Measurements from ENCODE around the gene KCNIP4.

Gene KCNIP4

DNA sequence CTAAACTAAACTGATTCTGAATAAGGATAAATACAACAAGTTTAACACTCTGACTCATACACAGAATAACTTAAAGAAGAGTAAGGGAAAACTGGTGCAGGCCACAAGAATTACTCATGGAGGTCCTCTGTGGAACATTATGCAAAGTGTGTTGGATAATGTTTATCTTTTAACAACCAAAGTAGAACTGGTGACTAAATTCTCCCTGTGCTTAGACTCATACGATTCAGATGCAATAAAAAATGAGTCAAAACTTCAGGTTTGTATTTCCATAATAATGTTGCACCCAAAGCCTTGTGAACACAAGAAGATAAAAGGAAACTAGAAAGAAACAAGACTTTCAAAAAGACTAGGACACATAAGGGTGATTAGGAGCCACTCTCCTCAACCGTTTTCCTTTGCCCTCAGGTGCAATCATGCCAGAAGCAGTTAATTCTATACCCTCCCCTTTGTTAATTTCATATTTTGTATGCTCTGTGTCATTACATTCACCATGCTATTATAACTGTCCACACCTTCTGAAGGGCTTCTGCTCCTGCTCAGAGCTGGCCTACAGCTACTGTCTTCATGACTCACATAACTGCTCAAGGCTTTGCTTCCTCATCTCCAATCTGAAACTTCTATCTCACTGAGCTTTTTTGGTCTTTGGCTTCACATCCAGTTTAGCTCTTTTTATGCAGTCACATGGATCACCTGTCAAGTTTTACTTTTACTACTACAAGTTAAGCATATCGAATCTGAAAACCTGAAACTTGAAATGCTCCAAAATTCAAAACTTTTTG is 60.2 kb downstream of the KCNIP4 start:
- TF ChIP-seq, protein P1, sequence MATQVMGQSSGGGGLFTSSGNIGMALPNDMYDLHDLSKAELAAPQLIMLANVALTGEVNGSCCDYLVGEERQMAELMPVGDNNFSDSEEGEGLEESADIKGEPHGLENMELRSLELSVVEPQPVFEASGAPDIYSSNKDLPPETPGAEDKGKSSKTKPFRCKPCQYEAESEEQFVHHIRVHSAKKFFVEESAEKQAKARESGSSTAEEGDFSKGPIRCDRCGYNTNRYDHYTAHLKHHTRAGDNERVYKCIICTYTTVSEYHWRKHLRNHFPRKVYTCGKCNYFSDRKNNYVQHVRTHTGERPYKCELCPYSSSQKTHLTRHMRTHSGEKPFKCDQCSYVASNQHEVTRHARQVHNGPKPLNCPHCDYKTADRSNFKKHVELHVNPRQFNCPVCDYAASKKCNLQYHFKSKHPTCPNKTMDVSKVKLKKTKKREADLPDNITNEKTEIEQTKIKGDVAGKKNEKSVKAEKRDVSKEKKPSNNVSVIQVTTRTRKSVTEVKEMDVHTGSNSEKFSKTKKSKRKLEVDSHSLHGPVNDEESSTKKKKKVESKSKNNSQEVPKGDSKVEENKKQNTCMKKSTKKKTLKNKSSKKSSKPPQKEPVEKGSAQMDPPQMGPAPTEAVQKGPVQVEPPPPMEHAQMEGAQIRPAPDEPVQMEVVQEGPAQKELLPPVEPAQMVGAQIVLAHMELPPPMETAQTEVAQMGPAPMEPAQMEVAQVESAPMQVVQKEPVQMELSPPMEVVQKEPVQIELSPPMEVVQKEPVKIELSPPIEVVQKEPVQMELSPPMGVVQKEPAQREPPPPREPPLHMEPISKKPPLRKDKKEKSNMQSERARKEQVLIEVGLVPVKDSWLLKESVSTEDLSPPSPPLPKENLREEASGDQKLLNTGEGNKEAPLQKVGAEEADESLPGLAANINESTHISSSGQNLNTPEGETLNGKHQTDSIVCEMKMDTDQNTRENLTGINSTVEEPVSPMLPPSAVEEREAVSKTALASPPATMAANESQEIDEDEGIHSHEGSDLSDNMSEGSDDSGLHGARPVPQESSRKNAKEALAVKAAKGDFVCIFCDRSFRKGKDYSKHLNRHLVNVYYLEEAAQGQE (IDR thresholded peaks at IDR 0.05; ENCODE audit: insufficient replicate concordance, low read depth): no peak
- TF ChIP-seq GABPA (IDR thresholded peaks at IDR 0.05; ENCODE audit: low read depth): no peak
- no peak for TF ChIP-seq SPI1 (IDR thresholded peaks at IDR 0.05; ENCODE audit: borderline replicate concordance, low read depth)
- TF ChIP-seq, protein P2, sequence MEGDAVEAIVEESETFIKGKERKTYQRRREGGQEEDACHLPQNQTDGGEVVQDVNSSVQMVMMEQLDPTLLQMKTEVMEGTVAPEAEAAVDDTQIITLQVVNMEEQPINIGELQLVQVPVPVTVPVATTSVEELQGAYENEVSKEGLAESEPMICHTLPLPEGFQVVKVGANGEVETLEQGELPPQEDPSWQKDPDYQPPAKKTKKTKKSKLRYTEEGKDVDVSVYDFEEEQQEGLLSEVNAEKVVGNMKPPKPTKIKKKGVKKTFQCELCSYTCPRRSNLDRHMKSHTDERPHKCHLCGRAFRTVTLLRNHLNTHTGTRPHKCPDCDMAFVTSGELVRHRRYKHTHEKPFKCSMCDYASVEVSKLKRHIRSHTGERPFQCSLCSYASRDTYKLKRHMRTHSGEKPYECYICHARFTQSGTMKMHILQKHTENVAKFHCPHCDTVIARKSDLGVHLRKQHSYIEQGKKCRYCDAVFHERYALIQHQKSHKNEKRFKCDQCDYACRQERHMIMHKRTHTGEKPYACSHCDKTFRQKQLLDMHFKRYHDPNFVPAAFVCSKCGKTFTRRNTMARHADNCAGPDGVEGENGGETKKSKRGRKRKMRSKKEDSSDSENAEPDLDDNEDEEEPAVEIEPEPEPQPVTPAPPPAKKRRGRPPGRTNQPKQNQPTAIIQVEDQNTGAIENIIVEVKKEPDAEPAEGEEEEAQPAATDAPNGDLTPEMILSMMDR (IDR thresholded peaks at IDR 0.05; ENCODE audit: insufficient read depth, low read length): no peak
- no peak for TF ChIP-seq POLR2AphosphoS5 (IDR thresholded peaks at IDR 0.05; ENCODE audit: low read depth)
- H3K4me3 ChIP-seq (replicated peaks; ENCODE audit: insufficient read depth, low read length): no peak overlapping the region
- H3K27ac ChIP-seq (replicated peaks): no peak overlapping the region
- DNase-seq (ENCODE audit: low read depth in 1 of 2, low spot score in 1 of 2): no peak
- H3K27me3 ChIP-seq (ENCODE audit: insufficient read depth, poor library complexity, severe bottlenecking): no peaks in the 10 kb centered on the region

DNA sequence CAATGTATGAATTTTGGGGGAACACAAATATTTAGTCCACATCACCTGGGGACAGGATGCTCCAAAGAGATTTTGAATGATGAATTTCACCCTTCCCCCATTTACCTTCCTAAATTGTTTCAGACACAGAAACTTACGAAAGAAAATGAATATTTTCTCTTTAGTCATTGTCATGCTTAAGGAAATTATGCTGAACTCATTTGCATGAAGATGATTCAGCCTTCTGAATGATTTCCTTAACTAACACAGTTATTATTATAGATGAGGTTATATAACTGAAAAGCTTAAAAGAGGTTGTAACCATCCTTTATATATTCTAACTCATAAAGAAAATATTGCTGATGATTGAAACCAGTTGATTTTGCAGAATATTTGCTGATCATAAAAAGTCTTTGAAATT is 61.1 kb downstream of the KCNIP4 start:
- H3K4me3 ChIP-seq (replicated peaks; ENCODE audit: insufficient read depth, low read length): no peak overlapping the region
- H3K27me3 ChIP-seq (ENCODE audit: insufficient read depth, poor library complexity, severe bottlenecking): no peaks in the 10 kb centered on the region
- no peak overlapping the region for H3K27ac ChIP-seq (replicated peaks)
- TF ChIP-seq POLR2AphosphoS5 (IDR thresholded peaks at IDR 0.05; ENCODE audit: low read depth): no peak
- TF ChIP-seq, protein P1 (IDR thresholded peaks at IDR 0.05; ENCODE audit: insufficient replicate concordance, low read depth): no peak
- TF ChIP-seq, protein P2 (IDR thresholded peaks at IDR 0.05; ENCODE audit: insufficient read depth, low read length): no peak
- no peak for TF ChIP-seq SPI1 (IDR thresholded peaks at IDR 0.05; ENCODE audit: borderline replicate concordance, low read depth)
- no peak for TF ChIP-seq GABPA (IDR thresholded peaks at IDR 0.05; ENCODE audit: low read depth)
- no peak for DNase-seq (ENCODE audit: low read depth in 1 of 2, low spot score in 1 of 2)

DNA sequence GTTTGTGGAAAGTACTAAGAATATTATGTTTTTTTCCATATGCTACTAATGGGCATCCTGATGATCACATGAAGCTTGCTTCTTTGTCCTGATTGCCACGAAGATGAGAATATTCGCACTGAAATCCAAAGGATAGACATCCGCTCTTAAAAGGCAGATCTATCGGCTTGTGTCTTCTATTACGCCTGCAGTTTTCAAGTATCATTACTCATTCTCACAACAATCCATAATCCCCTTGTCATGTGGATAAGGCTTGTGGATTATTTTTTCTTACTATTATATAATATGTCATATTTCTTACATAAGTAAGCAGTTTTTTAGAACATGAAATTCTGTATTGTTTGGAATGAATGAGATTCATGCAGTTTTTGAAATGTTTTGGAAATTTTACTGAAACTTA is 62.8 kb downstream of the KCNIP4 start:
- DNase-seq (ENCODE audit: low read depth in 1 of 2, low spot score in 1 of 2): no peak
- no peak for TF ChIP-seq GABPA (IDR thresholded peaks at IDR 0.05; ENCODE audit: low read depth)
- TF ChIP-seq SPI1 (IDR thresholded peaks at IDR 0.05; ENCODE audit: borderline replicate concordance, low read depth): no peak
- no peak for TF ChIP-seq POLR2AphosphoS5 (IDR thresholded peaks at IDR 0.05; ENCODE audit: low read depth)
- TF ChIP-seq, protein P1 (IDR thresholded peaks at IDR 0.05; ENCODE audit: insufficient replicate concordance, low read depth): no peak
- TF ChIP-seq, protein P2 (IDR thresholded peaks at IDR 0.05; ENCODE audit: insufficient read depth, low read length): no peak
- Histone ChIP-seq H3K27me3 (ENCODE audit: insufficient read depth, poor library complexity, severe bottlenecking) (no peaks in the 10 kb centered on the region), H3K4me3 (replicated peaks; ENCODE audit: insufficient read depth, low read length) (no peak overlapping the region), H3K27ac (replicated peaks) (no peak overlapping the region)

All from HL-60 (cell line).